22Rv1 (cell line): ENCODE measurements around the gene CFAP57.

Experiments
- H3K27ac ChIP-seq: fragments of 450-650 bp; 2 replicates; pipeline ENCODE4 v1.5.1; 2017
- ZFX ChIP-seq: fragments of 450-650 bp; IDR thresholded peaks from 2 replicates; pipeline ENCODE4 v1.6.1; 2017; ENCODE audit warnings: antibody characterized with exemption, borderline replicate concordance
- TF ChIP-seq, protein P1 (sequence below): fragments of 450-650 bp; IDR thresholded peaks from 2 replicates; pipeline ENCODE4 v1.5.1; 2017; ENCODE audit warnings: mild to moderate bottlenecking

Gene CFAP57

DNA sequence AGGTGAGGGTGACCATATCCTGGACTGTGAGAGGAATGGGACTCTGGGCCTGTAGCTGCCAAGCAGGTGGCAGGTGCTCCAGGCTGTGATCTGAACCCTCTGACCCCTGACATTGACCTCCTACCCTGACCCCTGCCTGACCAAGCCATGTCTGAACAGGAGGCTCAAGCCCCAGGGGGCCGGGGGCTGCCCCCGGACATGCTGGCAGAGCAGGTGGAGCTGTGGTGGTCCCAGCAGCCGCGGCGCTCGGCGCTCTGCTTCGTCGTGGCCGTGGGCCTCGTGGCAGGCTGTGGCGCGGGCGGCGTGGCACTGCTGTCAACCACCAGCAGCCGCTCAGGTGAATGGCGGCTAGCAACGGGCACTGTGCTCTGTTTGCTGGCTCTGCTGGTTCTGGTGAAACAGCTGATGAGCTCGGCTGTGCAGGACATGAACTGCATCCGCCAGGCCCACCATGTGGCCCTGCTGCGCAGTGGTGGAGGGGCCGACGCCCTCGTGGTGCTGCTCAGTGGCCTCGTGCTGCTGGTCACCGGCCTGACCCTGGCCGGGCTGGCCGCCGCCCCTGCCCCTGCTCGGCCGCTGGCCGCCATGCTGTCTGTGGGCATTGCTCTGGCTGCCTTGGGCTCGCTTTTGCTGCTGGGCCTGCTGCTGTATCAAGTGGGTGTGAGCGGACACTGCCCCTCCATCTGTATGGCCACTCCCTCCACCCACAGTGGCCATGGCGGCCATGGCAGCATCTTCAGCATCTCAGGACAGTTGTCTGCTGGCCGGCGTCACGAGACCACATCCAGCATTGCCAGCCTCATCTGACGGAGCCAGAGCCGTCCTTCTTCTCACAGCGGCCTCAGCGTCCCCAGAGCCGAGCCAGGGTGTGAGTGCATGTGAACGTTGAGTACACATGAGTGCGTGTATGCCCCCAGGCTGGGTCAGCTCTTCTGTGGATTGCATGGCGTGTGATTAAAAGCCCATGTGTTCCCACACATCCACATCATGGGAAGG lies 100.7 kb downstream of the CFAP57 start:
- no peak overlapping the region for H3K27ac ChIP-seq
- TF ChIP-seq, protein P1, sequence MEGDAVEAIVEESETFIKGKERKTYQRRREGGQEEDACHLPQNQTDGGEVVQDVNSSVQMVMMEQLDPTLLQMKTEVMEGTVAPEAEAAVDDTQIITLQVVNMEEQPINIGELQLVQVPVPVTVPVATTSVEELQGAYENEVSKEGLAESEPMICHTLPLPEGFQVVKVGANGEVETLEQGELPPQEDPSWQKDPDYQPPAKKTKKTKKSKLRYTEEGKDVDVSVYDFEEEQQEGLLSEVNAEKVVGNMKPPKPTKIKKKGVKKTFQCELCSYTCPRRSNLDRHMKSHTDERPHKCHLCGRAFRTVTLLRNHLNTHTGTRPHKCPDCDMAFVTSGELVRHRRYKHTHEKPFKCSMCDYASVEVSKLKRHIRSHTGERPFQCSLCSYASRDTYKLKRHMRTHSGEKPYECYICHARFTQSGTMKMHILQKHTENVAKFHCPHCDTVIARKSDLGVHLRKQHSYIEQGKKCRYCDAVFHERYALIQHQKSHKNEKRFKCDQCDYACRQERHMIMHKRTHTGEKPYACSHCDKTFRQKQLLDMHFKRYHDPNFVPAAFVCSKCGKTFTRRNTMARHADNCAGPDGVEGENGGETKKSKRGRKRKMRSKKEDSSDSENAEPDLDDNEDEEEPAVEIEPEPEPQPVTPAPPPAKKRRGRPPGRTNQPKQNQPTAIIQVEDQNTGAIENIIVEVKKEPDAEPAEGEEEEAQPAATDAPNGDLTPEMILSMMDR: no peak
- TF ChIP-seq ZFX: no peak

DNA sequence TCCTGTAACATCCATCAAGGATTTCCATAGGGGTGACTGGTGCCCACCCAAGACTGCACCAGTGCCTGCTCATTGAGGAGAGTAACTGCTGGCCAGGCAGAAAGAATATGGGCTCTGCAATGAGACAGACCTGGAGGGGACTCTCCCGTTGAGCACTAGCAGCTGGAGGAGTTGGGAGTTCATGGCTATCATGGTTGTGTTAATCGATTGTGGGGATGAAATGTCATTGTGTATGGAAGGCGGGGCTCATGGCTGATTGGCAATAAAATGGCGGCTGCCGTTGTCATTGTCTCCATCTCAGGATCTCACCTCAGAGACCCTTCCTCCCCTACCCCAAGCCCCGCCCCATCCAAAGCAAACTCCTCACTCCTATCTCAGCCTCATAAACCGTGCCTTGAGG lies 101.6 kb downstream of the CFAP57 start:
- H3K27ac ChIP-seq: no peak overlapping the region

DNA sequence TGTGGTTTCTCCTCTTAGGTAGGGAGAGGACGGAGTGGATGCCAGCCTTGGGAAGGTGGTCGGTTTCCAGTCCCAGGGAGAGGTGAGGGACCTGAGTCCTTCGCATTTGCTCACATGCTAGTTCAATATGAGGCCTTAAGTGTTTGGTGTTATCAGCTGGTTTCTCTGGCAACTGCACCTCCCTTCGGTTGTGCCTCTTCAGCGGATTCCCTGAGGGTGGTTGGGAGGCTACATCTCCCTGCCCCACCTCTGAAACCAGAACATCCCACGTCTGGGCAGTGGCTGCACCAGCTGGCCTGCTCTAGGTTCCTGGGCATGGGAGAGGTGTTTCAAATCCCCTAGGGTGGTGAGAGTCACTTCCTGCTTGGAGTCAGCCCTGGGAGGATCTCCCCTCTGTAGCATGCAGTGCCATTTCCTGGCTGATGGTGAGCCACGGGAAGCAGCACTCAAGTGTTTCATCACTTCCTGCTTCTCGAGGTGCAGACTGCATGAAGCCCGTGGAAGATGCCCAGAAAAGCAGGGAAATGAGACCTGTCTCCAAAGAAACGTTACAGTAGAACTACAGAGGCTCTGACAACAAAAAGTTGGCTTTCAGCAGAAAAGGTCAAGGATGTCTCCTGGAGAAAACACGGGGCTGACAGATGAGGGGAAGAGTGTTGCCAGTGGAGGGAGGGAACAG lies 102.1 kb downstream of the CFAP57 start:
- no peak overlapping the region for H3K27ac ChIP-seq
- TF ChIP-seq, protein P1: no peak

More for the DNA sequence above, 101.6 kb downstream of the CFAP57 start:
- TF ChIP-seq ZFX: no peak
- TF ChIP-seq, protein P1: no peak

DNA sequence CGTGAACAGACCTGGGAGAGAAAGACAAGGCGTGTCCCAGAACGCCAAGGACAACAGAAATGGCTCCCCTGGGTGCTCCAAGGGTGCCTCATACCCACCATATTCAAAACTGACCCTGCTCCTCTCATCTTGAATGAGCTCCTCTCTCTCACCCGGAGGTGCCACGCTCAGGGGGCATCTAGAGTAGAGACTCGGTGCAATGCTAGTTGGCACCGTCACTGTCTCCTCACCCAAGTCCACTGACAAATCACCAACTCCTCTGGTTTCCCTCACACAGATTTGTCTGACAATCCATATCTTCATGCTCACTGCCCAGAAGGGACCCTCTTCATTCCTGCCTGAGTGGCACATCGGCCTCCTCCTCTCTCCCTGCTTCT lies 102.7 kb downstream of the CFAP57 start:
- TF ChIP-seq, protein P1: no peak
- TF ChIP-seq ZFX: no peak
- H3K27ac ChIP-seq: no peak overlapping the region

DNA sequence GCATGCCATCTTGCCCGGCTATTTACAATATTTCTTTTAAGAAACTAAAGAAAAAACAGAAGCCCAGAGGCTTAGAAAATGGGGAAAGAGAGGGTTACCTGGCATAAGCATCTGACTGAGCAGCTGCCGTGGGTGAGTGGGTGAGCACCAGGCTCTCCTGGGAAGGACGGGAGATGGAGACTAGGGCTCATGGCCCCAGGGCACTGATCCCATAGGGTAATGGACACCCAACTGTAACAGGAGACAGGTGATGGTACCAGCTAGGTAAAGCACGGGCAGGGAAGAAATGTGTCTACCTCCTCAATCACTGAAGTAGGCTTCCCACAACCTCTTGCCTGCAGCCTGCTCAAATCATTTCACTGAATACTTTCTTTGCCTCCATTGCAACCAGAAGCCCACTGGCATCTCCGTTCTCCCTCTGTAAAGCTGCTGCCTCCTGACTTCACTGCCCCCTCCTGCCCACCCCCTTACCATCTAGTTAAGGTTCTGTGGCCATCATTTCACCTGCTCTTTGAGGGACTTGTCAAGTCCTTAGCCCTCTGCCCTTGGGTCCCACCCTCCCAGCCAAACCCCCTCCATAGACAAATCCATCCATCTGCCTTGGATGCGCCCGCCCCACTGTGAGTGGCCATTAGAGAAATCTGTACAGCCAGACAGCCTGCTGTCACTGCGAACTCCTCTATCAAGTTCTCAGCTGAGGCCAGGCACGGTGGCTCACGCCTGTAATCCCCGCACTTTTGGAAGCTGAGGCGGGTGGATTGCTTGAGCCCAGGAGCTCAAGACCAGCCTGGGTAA lies 103.9 kb downstream of the CFAP57 start:
- peak overlapping the region; percentile 38; the same call in 1 of the 2 replicates for H3K27ac ChIP-seq
- no peak for TF ChIP-seq ZFX
- TF ChIP-seq, protein P1: no peak

DNA sequence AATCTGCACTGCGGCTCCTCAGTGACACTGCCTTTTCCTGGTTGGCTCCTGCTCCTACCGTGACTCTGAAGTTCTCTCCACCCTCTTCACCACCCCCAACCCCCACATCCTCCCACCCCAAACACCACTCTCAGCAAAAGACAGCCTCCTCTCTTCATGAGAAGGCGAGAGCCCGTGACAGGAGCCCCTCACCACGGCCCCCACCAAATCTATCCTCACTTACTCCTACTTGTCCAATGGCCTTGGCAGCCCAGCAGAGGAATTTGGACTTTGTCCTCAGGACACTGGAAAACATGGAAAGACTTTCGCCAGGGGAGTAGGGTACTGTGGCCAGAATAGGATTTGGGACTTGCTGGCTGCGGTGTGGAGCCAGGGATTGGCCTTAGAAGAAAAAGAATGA lies 104.5 kb downstream of the CFAP57 start:
- peak overlapping the region; percentile 38; the same call in 1 of the 2 replicates for H3K27ac ChIP-seq
- TF ChIP-seq ZFX: no peak
- TF ChIP-seq, protein P1: no peak
